SK-N-SH (cell line): ENCODE measurements around the gene MIGA2. TPM values are rescaled to one million over a fixed set of nuclear protein-coding genes. Genes with fewer than 3 reads are reported as not detected.

ENCODE experiments used
- CTCF ChIA-PET: fragments of 300-600, 350-600 bp; formaldehyde crosslinking; extraction: SDS; loops from one replicate; lab custom pipeline; 2021; lab: Yijun Ruan, JAX
- POLR2A ChIA-PET: fragments of 350-600 bp; sonication (Branson Sonifier 250); formaldehyde crosslinking; extraction: SDS; loops from one replicate; lab custom pipeline; 2020; ENCODE audit warnings: antibody characterized with exemption, inconsistent platforms; lab: Yijun Ruan, JAX
- DNase-seq: peaks from one replicate; pipeline ENCODE4 v3.0.0; 2012
- H2AFZ ChIP-seq: fragments of 200-600 bp; sonication (generic); 2 replicates; pipeline ENCODE4 v1.8.1; 2016; ENCODE audit warnings: antibody characterized with exemption, mild to moderate bottlenecking, low read depth
- H3F3A ChIP-seq: fragments of 200-600 bp; sonication (generic); replicated peaks from 2 replicates; pipeline ENCODE3; 2016; ENCODE audit warnings: antibody characterized with exemption, mild to moderate bottlenecking; ENCODE audit not compliant: insufficient read depth
- H3K27ac ChIP-seq, 2 experiments: fragments of 200-500 bp in 1 of 2; fragments of 200-600 bp in 1 of 2; sonication (Bioruptor generic) in 1 of 2; sonication (generic), shearing (Covaris generic) in 1 of 2; 2 replicates each; pipeline versions ENCODE4 v1.5.1 to v1.6.1; 2014 to 2016; ENCODE audit warnings: low read depth in 2 of 2, inconsistent platforms in 1 of 2, low read length in 1 of 2, mild to moderate bottlenecking in 1 of 2, mixed read lengths in 1 of 2
- H3K27me3 ChIP-seq: fragments of 200-600 bp; sonication (generic), shearing (Covaris generic); 2 replicates; pipeline ENCODE4 v1.6.1; 2016; ENCODE audit warnings: mixed run types; ENCODE audit not compliant: insufficient read depth
- H3K36me3 ChIP-seq, 2 experiments: fragments of 200-500 bp in 1 of 2; fragments of 200-600 bp in 1 of 2; sonication (Bioruptor generic) in 1 of 2; sonication (generic) in 1 of 2; replicated peaks in 1 of 2; 2 replicates each; pipeline versions ENCODE3 to v1.5.1; 2014 to 2016; ENCODE audit warnings: low read length in 1 of 2, mild to moderate bottlenecking in 1 of 2; ENCODE audit not compliant: insufficient read depth in 2 of 2, control insufficient read depth in 1 of 2
- H3K4me1 ChIP-seq, 2 experiments: fragments of 200-500 bp in 1 of 2; fragments of 200-600 bp in 1 of 2; sonication (Bioruptor generic) in 1 of 2; sonication (generic), shearing (Covaris generic) in 1 of 2; 2 replicates each; pipeline versions ENCODE4 v1.5.1 to v1.6.1; 2014 to 2016; ENCODE audit warnings: low read depth in 1 of 2, low read length in 1 of 2, mixed run types in 1 of 2; ENCODE audit not compliant: insufficient read depth in 2 of 2, control insufficient read depth in 1 of 2
- H3K4me2 ChIP-seq: fragments of 200-600 bp; sonication (generic), shearing (Covaris generic); 2 replicates; pipeline ENCODE4 v1.6.1; 2017; ENCODE audit warnings: mixed run types
- H3K4me3 ChIP-seq, 2 experiments: fragments of 200-500 bp in 1 of 2; fragments of 200-600 bp in 1 of 2; sonication (Bioruptor generic) in 1 of 2; sonication (generic), shearing (Covaris generic) in 1 of 2; 2 replicates each; pipeline versions ENCODE4 v1.5.1 to v1.8.1; 2014 to 2016; ENCODE audit warnings: low read depth in 2 of 2, inconsistent platforms in 1 of 2, low read length in 1 of 2, mild to moderate bottlenecking in 1 of 2, mixed read lengths in 1 of 2, moderate library complexity in 1 of 2
- H3K79me2 ChIP-seq: fragments of 200-600 bp; sonication (generic); 2 replicates; pipeline ENCODE4 v1.8.1; 2017; ENCODE audit warnings: mild to moderate bottlenecking; ENCODE audit not compliant: insufficient read depth
- H3K9ac ChIP-seq: fragments of 200-600 bp; sonication (generic); 2 replicates; pipeline ENCODE4 v1.6.1; 2017; ENCODE audit warnings: mixed run types
- H3K9me2 ChIP-seq: fragments of 200-600 bp; sonication (generic); 2 replicates; pipeline ENCODE4 v1.6.1; 2017; ENCODE audit warnings: mixed run types
- H3K9me3 ChIP-seq: fragments of 200-600 bp; sonication (generic); 2 replicates; pipeline ENCODE4 v1.6.1; 2017; ENCODE audit warnings: mixed run types, mild to moderate bottlenecking, moderate library complexity
- H4K20me1 ChIP-seq: fragments of 200-600 bp; sonication (generic); 2 replicates; pipeline ENCODE4 v1.6.1; 2017; ENCODE audit warnings: mild to moderate bottlenecking, mixed run types; ENCODE audit not compliant: insufficient read depth
- EZH2phosphoT487 ChIP-seq: fragments of 200-600 bp; sonication (generic); IDR thresholded peaks from 2 replicates; pipeline ENCODE4 v1.6.1; 2017; ENCODE audit warnings: low read depth, mixed run types, mild to moderate bottlenecking, antibody characterized with exemption, moderate library complexity, borderline replicate concordance
- FOSL2 ChIP-seq: IDR thresholded peaks from 2 replicates; pipeline ENCODE4 v1.4.0; 2012; ENCODE audit warnings: low read depth, mild to moderate bottlenecking, moderate library complexity, borderline replicate concordance
- NRF1 ChIP-seq: IDR thresholded peaks from 2 replicates; pipeline ENCODE4 v1.6.1; 2012; ENCODE audit warnings: low read depth, mild to moderate bottlenecking, low read length
- PBX3 ChIP-seq: IDR thresholded peaks from 2 replicates; pipeline ENCODE4; 2012
- RCOR1 ChIP-seq: fragments of 150-350 bp; IDR thresholded peaks from 2 replicates; pipeline ENCODE4 v1.6.1; 2017; ENCODE audit warnings: antibody characterized with exemption, low read length
- REST ChIP-seq: IDR thresholded peaks from 2 replicates; pipeline ENCODE4 v1.6.1; 2012; ENCODE audit warnings: mild to moderate bottlenecking, low read depth, low read length, moderate library complexity
- USF2 ChIP-seq: fragments of 150-350 bp; IDR thresholded peaks from 2 replicates; pipeline ENCODE4 v1.6.1; 2017; ENCODE audit warnings: antibody characterized with exemption, low read length, low read depth, borderline replicate concordance
- ZBTB33 ChIP-seq: IDR thresholded peaks from 2 replicates; pipeline ENCODE4 v1.4.0; 2012; ENCODE audit warnings: low read depth, borderline replicate concordance
- WGBS: methylation state at CpG from one replicate; pipeline ENCODE4 v1.1.6; 2017; ENCODE audit warnings: low lambda C conversion rate; 5-methylcytosine and 5-hydroxymethylcytosine counted together
- polyA plus RNA-seq, 3 experiments: library from polyadenylated mRNA; depleted of rRNA; stranded (reverse); fragments of >200 nt; gene quantifications; 2 replicates each; pipeline ENCODE4 v1.2.3, GENCODE V29; 2012

Gene MIGA2
- polyA plus RNA-seq, 1 of the 3 experiments (the other 2 are of a cell fraction): 21.2 TPM

- no peaks in the 10 kb centered on the region for H3K27me3 ChIP-seq
- H3K9me2 ChIP-seq: no peaks in the 10 kb centered on the region
- no peak overlapping the region for H3K9ac ChIP-seq
- WGBS: 94% methylated on average over 9 of the region's 9 CpGs
- H3K4me2 ChIP-seq: no peak overlapping the region
- no peak overlapping the region for H2AFZ ChIP-seq
- no peaks in the 10 kb centered on the region for H3K9me3 ChIP-seq
- TF ChIP-seq REST (no peak), RCOR1 (no peak), ZBTB33 (no peak), PBX3 (no peak), USF2 (no peak), EZH2phosphoT487 (no peak), FOSL2 (no peak), NRF1 (no peak)
- peaks cover 18% of the 10 kb centered on the region for H4K20me1 ChIP-seq
- H3K4me1 ChIP-seq: peaks cover 15 to 25% of the 10 kb centered on the region in 2 experiments
- POLR2A ChIA-PET: interaction anchor here (1.1 kb wide), 1 partner anchor 9 kb away, joined by 4 read pairs; no protein-coding TSS in a partner anchor
- DNase-seq: peak; percentile 12
- no peak overlapping the region for H3K27ac ChIP-seq
- no peak overlapping the region for H3K4me3 ChIP-seq
- H3K36me3 ChIP-seq: peaks cover 0 to 4% of the 10 kb centered on the region in 2 experiments
- CTCF ChIA-PET: interaction anchor here (0.9 to 1.5 kb wide), 4 partner anchors 10 to 16 kb away, joined by 3 to 5 read pairs (median 4); no protein-coding TSS in a partner anchor
- no peaks in the 10 kb centered on the region for H3F3A ChIP-seq
- peaks cover 39% of the 10 kb centered on the region for H3K79me2 ChIP-seq
These were observed 14.4 kb upstream of the MIGA2 start for GRCh38 chr9:129022037-129022436.
